GM18505 (cell line): ENCODE data around the gene MTAP.

Experiments
- ATAC-seq: cut with Tn5 transposase; IDR thresholded peaks from one replicate; pipeline ENCODE4 v1.9.1; 2021; ENCODE audit not compliant: unreplicated experiment
- POLR2A ChIP-seq: IDR thresholded peaks from 4 replicates; pipeline ENCODE4 v1.6.1; 2011; ENCODE audit warnings: borderline replicate concordance; ENCODE audit not compliant: insufficient read depth, insufficient read length; ENCODE audit errors: extremely low read depth

Gene MTAP

GRCh38 chr9:21984101-21984500, 181.7 kb downstream of the MTAP start:
- TF ChIP-seq POLR2A, result no peak
- no peak for ATAC-seq

GRCh38 chr9:21985964-21986667, 183.7 kb downstream of the MTAP start:
- ATAC-seq, result peak; percentile 53
- TF ChIP-seq POLR2A, result no peak
